ENCODE results near the gene CLEC18A. TPM values are rescaled to one million over a fixed set of nuclear protein-coding genes. Genes with fewer than 3 reads are reported as not detected.

The CLEC18A gene
- total and polyA plus RNA-seq, 2 of the 8 experiments (the other 6 are each of a cell fraction or from before 2014, with no cell fraction given): 1.3 to 1.4 TPM

- TF ChIP-seq SIRT6 (IDR thresholded peaks at IDR 0.05; ENCODE audit: low read length) (no peak), JUN (IDR thresholded peaks at IDR 0.05; ENCODE audit: low read depth, low read length) (no peak), SIN3A (conservative IDR thresholded peaks at IDR 0.05 in 1 of 2, IDR thresholded peaks at IDR 0.05 in 1 of 2; ENCODE audit: low read depth in 1 of 2, low read length in 2 of 2) (no peak), SUZ12 (IDR thresholded peaks at IDR 0.05; ENCODE audit: low read length) (no peak), CBX8 (IDR thresholded peaks at IDR 0.05; ENCODE audit: borderline replicate concordance, low read depth, low read length) (no peak), KDM4A (IDR thresholded peaks at IDR 0.05; ENCODE audit: low read depth, low read length, severe bottlenecking) (no peak), JUND (IDR thresholded peaks at IDR 0.05; ENCODE audit: low read length) (no peak), CHD7 (IDR thresholded peaks at IDR 0.05; ENCODE audit: insufficient replicate concordance, low read length) (no peak), EZH2 (IDR thresholded peaks at IDR 0.05; ENCODE audit: low read depth, low read length, severe bottlenecking) (no peak)
Measured at GRCh38 chr16:69941251-69942098, 9.7 kb upstream of the CLEC18A start (continued).

All from H1 (cell line).